Uterus (tissue), 4 donors: ENCODE results near the gene SEMA6B. TPM values are rescaled to one million over a fixed set of nuclear protein-coding genes. Genes with fewer than 3 reads are reported as not detected.
"Not testable (repeated sequence)": the region's sequence is repeated elsewhere in the genome, so short reads cannot be mapped to it uniquely, and the experiment has no call there.

ENCODE experiments used
- DNase-seq, 2 donors: peaks; one replicate each; pipeline ENCODE4 v3.0.0-alpha.2; 2019 to 2020
- H3K27ac ChIP-seq, 2 donors: fragments of 200-600 bp; sonication (generic); 1 replicate in 1 of 2; 2 replicates in 1 of 2; pipeline ENCODE4 v1.5.1; 2016 to 2018
- H3K27me3 ChIP-seq, 2 donors: fragments of 200-600 bp; sonication (generic); one replicate each; pipeline ENCODE4 v1.5.1; 2018 to 2019; ENCODE audit warnings: control low read depth in 1 of 2
- H3K36me3 ChIP-seq, 2 donors: fragments of 200-600 bp; sonication (generic); one replicate each; pipeline ENCODE4 v1.5.1; 2019; ENCODE audit warnings: control low read depth in 1 of 2
- H3K4me1 ChIP-seq, 2 donors: fragments of 200-600 bp; sonication (generic); one replicate each; pipeline ENCODE4 v1.5.1; 2018 to 2019; ENCODE audit warnings: control low read depth in 1 of 2
- H3K4me3 ChIP-seq, 2 donors: fragments of 200-600 bp; sonication (generic); 1 replicate in 1 of 2; 2 replicates in 1 of 2; pipeline ENCODE4 v1.5.1; 2018 to 2019; ENCODE audit warnings: mild to moderate bottlenecking in 1 of 2
- H3K9me3 ChIP-seq, 2 donors: fragments of 200-600 bp; sonication (generic); one replicate each; pipeline ENCODE4 v1.5.1; 2019; ENCODE audit warnings: control low read depth in 1 of 2
- CTCF ChIP-seq, 4 experiments: fragments of 200-600 bp in 2 of 4; fragments of 450-650 bp in 2 of 4; sonication (generic) in 2 of 4; IDR thresholded peaks; one replicate each; pipeline ENCODE4 v1.5.1; 2016 to 2019; ENCODE audit warnings: antibody characterized with exemption in 4 of 4, mild to moderate bottlenecking in 2 of 4, moderate library complexity in 1 of 4
- POLR2A ChIP-seq, 2 donors: fragments of 450-650 bp; IDR thresholded peaks; one replicate each; pipeline ENCODE4 v1.6.1; 2016; ENCODE audit warnings: antibody characterized with exemption in 2 of 2, mild to moderate bottlenecking in 1 of 2, moderate library complexity in 1 of 2
- intact Hi-C: fragments of 100-400 bp; cut with DNase I; formaldehyde crosslinking; loops from one replicate; pipeline ENCODE4 v1.15.1; 2023; ENCODE audit warnings: low total_unique reads
- total RNA-seq, 4 donors: library from RNA; depleted of rRNA in 3 of 4; stranded (reverse); fragments of >200 nt in 3 of 4; gene quantifications; one replicate each; pipeline versions ENCODE4 v1.1.0 to v1.2.4, GENCODE V29; 2014 to 2023
- donor health status: DM: yes; HTN: yes; CAD: no.

The SEMA6B gene
- total RNA-seq, 4 donors from 2014 or later, result 1.8 to 48.1 (median 5.5) TPM

GRCh38 chr19:4570916-4571304, 11.4 kb upstream of the SEMA6B start:
- Histone ChIP-seq H3K36me3 (no peaks in the 10 kb centered on the region), H3K9me3 (no peaks in the 10 kb centered on the region), H3K27ac (no peak overlapping the region), H3K4me3 (no peak overlapping the region), H3K4me1 (peaks cover 0 to 6% of the 10 kb centered on the region in 2 donors), H3K27me3 (no peaks in the 10 kb centered on the region)
- DNase-seq, result no peak
- intact Hi-C loops, result no loop called here
- TF ChIP-seq POLR2A (IDR thresholded peaks at IDR 0.05) (no peak), CTCF (IDR thresholded peaks at IDR 0.05) (no peak)

- H3K27me3 ChIP-seq, result no peaks in the 10 kb centered on the region
- TF ChIP-seq POLR2A (IDR thresholded peaks at IDR 0.05) (no peak), CTCF (IDR thresholded peaks at IDR 0.05) (no peak)
- no peaks in the 10 kb centered on the region for H3K36me3 ChIP-seq
- H3K4me1 ChIP-seq, result peaks cover 0 to 6% of the 10 kb centered on the region in 2 donors
- H3K27ac ChIP-seq, result no peak overlapping the region
- H3K4me3 ChIP-seq, result no peak overlapping the region
- intact Hi-C loops, result no loop called here
- no peaks in the 10 kb centered on the region for H3K9me3 ChIP-seq
- no peak for DNase-seq
Observed at GRCh38 chr19:4570402-4570801, 10.9 kb upstream of the SEMA6B start.

- no peaks in the 10 kb centered on the region for H3K27me3 ChIP-seq
- no peaks in the 10 kb centered on the region for H3K36me3 ChIP-seq
- H3K4me1 ChIP-seq, result no peaks in the 10 kb centered on the region
- H3K9me3 ChIP-seq, result no peaks in the 10 kb centered on the region
- H3K4me3 ChIP-seq, result no peak overlapping the region
- H3K27ac ChIP-seq, result no peak overlapping the region
- no peak for TF ChIP-seq POLR2A (IDR thresholded peaks at IDR 0.05)
- no peak for TF ChIP-seq CTCF (IDR thresholded peaks at IDR 0.05)
- no peak for DNase-seq
- intact Hi-C loops, result no loop called here
Observed at GRCh38 chr19:4568886-4569285, 9.4 kb upstream of the SEMA6B start.

- no peak for DNase-seq
- peak in 3 of 4 experiments; percentile 36 to 50 (median 49) for TF ChIP-seq CTCF (IDR thresholded peaks at IDR 0.05)
- no peak for TF ChIP-seq POLR2A (IDR thresholded peaks at IDR 0.05)
- no peak overlapping the region for H3K27ac ChIP-seq
Observed at GRCh38 chr19:4567584-4568071, 8.1 kb upstream of the SEMA6B start.

GRCh38 chr19:4566402-4567051, 7.0 kb upstream of the SEMA6B start:
- no peaks in the 10 kb centered on the region for H3K36me3 ChIP-seq
- no peak for DNase-seq
- TF ChIP-seq CTCF (IDR thresholded peaks at IDR 0.05), result no peak
- H3K4me3 ChIP-seq, result no peak overlapping the region
- no peaks in the 10 kb centered on the region for H3K27me3 ChIP-seq
- no peaks in the 10 kb centered on the region for H3K4me1 ChIP-seq
- H3K9me3 ChIP-seq, result no peaks in the 10 kb centered on the region
- intact Hi-C loops, result no loop called here
- no peak overlapping the region for H3K27ac ChIP-seq

More at GRCh38 chr19:4567584-4568071, 8.1 kb upstream of the SEMA6B start:
- intact Hi-C loops, result no loop called here
- Histone ChIP-seq H3K36me3 (no peaks in the 10 kb centered on the region), H3K4me1 (no peaks in the 10 kb centered on the region), H3K9me3 (no peaks in the 10 kb centered on the region), H3K4me3 (no peak overlapping the region), H3K27me3 (no peaks in the 10 kb centered on the region)

GRCh38 chr19:4563562-4563961, 4.1 kb upstream of the SEMA6B start:
- H3K27ac ChIP-seq, DNase-seq, H3K4me1 ChIP-seq, intact Hi-C loops, H3K36me3 ChIP-seq, H3K9me3 ChIP-seq, H3K4me3 ChIP-seq, H3K27me3 ChIP-seq: not testable (repeated sequence)

- H3K27ac ChIP-seq, intact Hi-C loops, H3K9me3 ChIP-seq, DNase-seq, H3K27me3 ChIP-seq, H3K36me3 ChIP-seq, H3K4me3 ChIP-seq, H3K4me1 ChIP-seq: not testable (repeated sequence)
Observed at GRCh38 chr19:4562085-4562484, 2.6 kb upstream of the SEMA6B start.
